ENCODE results near the gene DDX56.

- TF ChIP-seq CTCF (IDR thresholded peaks at IDR 0.05; ENCODE audit: low read depth, low read length, poor library complexity, severe bottlenecking), result no peak
- no peak for TF ChIP-seq EZH2phosphoT487 (IDR thresholded peaks at IDR 0.05; ENCODE audit: borderline replicate concordance, low read length)
Observed at GRCh38 chr7:44548893-44549292, 24.8 kb downstream of the DDX56 start.
